OCI-LY1 (cell line): ENCODE results near the gene SYTL1.

Experiments
- H2AFZ ChIP-seq: fragments of 200-600 bp; sonication (generic), shearing (Covaris generic); 2 replicates; pipeline ENCODE4 v1.6.0; 2014; ENCODE audit warnings: antibody characterized with exemption, mild to moderate bottlenecking, low read length
- H3F3A ChIP-seq: fragments of 200-600 bp; sonication (generic), shearing (Covaris generic); 2 replicates; pipeline ENCODE4 v1.6.0; 2014; ENCODE audit warnings: mild to moderate bottlenecking, antibody characterized with exemption, low read length, moderate library complexity; ENCODE audit not compliant: insufficient read depth
- H3K27ac ChIP-seq: fragments of 200-600 bp; sonication (generic); 2 replicates; pipeline ENCODE4 v1.5.1; 2014; ENCODE audit warnings: low read length, mixed run types, mild to moderate bottlenecking, low read depth; ENCODE audit not compliant: poor library complexity, severe bottlenecking
- H3K27me3 ChIP-seq: fragments of 200-600 bp; sonication (generic); 2 replicates; pipeline ENCODE4 v1.6.0; 2014; ENCODE audit warnings: antibody characterized with exemption, mild to moderate bottlenecking, low read length, moderate library complexity; ENCODE audit not compliant: insufficient read depth
- H3K36me3 ChIP-seq: fragments of 200-600 bp; sonication (generic); 2 replicates; pipeline ENCODE4 v1.6.1; 2014; ENCODE audit warnings: mild to moderate bottlenecking, antibody characterized with exemption, low read length, moderate library complexity, mixed read lengths; ENCODE audit not compliant: insufficient read depth
- H3K4me1 ChIP-seq: fragments of 200-600 bp; sonication (generic); 2 replicates; pipeline ENCODE4 v1.5.1; 2014; ENCODE audit warnings: mild to moderate bottlenecking, low read length, moderate library complexity; ENCODE audit not compliant: insufficient read depth, severe bottlenecking
- H3K4me2 ChIP-seq: fragments of 200-600 bp; sonication (generic), shearing (Covaris generic); 2 replicates; pipeline ENCODE4 v1.6.1; 2014; ENCODE audit warnings: low read length
- H3K4me3 ChIP-seq: fragments of 200-600 bp; sonication (generic); 2 replicates; pipeline ENCODE4 v1.5.1; 2014; ENCODE audit warnings: low read length, low read depth, mild to moderate bottlenecking, mixed read lengths; ENCODE audit not compliant: poor library complexity, severe bottlenecking
- H3K79me2 ChIP-seq: fragments of 200-600 bp; shearing (Covaris generic); 2 replicates; pipeline ENCODE4 v1.6.1; 2016; ENCODE audit warnings: mixed run types, low read length, mixed read lengths; ENCODE audit not compliant: insufficient read depth
- H3K9ac ChIP-seq: fragments of 200-600 bp; sonication (generic), shearing (Covaris generic); 2 replicates; pipeline ENCODE4 v1.6.1; 2014; ENCODE audit warnings: mild to moderate bottlenecking, low read length, mixed read lengths
- H3K9me2 ChIP-seq: fragments of 200-600 bp; sonication (generic), shearing (Covaris generic); 2 replicates; pipeline ENCODE4 v1.6.1; 2014; ENCODE audit warnings: low read depth, mild to moderate bottlenecking, low read length, mixed read lengths
- H3K9me3 ChIP-seq: fragments of 200-600 bp; shearing (Covaris generic); 2 replicates; pipeline ENCODE4 v1.6.1; 2014; ENCODE audit warnings: low read length, mixed read lengths
- H4K20me1 ChIP-seq: fragments of 200-600 bp; sonication (generic), shearing (Covaris generic); 2 replicates; pipeline ENCODE4 v1.6.0; 2016; ENCODE audit warnings: mild to moderate bottlenecking, low read length; ENCODE audit not compliant: insufficient read depth
- EZH2 ChIP-seq: fragments of 200-600 bp; sonication (generic), shearing (Covaris generic); IDR thresholded peaks from 2 replicates; pipeline ENCODE4 v1.8.0; 2017; ENCODE audit warnings: borderline replicate concordance, mixed run types, mild to moderate bottlenecking, antibody characterized with exemption, low read length, moderate library complexity, mixed read lengths
- TF ChIP-seq, protein P1 (sequence below): fragments of 200-600 bp; sonication (generic), shearing (Covaris generic); IDR thresholded peaks from 2 replicates; pipeline ENCODE4 v1.5.1; 2017; ENCODE audit warnings: mild to moderate bottlenecking, antibody characterized with exemption, low read length, moderate library complexity, mixed read lengths

Gene SYTL1

DNA sequence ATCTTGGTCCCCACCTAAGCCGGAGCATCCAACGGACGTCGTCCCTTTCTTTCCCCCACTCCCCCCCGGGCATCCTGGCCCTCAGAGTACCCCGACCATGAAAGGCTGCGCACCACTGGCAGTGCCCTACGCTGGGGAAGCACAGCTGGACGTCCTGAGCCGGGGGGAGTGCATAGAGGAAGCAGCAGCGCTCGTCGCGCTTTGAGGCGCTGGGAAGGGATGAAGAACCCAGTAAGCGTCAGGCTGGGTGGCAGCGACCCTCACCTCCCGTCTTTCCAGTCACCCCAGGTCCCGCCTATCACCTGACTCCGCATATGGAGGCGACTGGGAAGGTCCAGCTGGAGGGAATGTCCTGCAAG is 19.2 kb downstream of the SYTL1 start:
- Histone ChIP-seq H3K4me1 (peaks cover 53% of the 10 kb centered on the region), H3K9me2 (no peaks in the 10 kb centered on the region), H3F3A (no peaks in the 10 kb centered on the region), H3K27ac (no peak overlapping the region), H3K27me3 (no peaks in the 10 kb centered on the region; the same call in 1 of the 2 replicates), H3K4me2 (peak overlapping the region; percentile 83), H3K9ac (peak overlapping the region; percentile 67; the same call in 1 of the 2 replicates), H4K20me1 (no peaks in the 10 kb centered on the region), H3K36me3 (no peaks in the 10 kb centered on the region), H3K79me2 (no peaks in the 10 kb centered on the region), H3K9me3 (no peaks in the 10 kb centered on the region), H2AFZ (no peak overlapping the region), H3K4me3 (peak overlapping the region; percentile 62)
- TF ChIP-seq EZH2 = no peak
- TF ChIP-seq, protein P1, sequence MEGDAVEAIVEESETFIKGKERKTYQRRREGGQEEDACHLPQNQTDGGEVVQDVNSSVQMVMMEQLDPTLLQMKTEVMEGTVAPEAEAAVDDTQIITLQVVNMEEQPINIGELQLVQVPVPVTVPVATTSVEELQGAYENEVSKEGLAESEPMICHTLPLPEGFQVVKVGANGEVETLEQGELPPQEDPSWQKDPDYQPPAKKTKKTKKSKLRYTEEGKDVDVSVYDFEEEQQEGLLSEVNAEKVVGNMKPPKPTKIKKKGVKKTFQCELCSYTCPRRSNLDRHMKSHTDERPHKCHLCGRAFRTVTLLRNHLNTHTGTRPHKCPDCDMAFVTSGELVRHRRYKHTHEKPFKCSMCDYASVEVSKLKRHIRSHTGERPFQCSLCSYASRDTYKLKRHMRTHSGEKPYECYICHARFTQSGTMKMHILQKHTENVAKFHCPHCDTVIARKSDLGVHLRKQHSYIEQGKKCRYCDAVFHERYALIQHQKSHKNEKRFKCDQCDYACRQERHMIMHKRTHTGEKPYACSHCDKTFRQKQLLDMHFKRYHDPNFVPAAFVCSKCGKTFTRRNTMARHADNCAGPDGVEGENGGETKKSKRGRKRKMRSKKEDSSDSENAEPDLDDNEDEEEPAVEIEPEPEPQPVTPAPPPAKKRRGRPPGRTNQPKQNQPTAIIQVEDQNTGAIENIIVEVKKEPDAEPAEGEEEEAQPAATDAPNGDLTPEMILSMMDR = no peak

DNA sequence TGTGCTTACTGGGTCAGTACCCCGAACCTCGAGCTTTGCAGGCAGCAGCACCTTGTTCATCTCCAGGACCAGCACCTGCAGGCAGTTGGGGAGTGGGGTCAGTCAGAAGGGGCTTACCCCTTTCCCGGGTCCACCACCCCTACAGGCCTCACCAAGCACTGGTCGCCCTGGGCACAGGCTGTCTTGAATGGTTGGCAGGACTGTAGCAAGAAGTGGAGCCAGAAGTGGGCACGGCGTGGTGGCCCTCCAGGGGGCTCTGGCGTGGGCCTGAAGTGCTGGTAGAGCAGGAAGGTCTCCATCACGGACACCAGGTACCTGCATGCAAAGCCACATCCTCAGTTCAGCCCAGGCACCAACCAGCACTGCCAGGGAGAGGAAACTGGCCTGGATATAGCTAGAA is 19.7 kb downstream of the SYTL1 start:
- H3K9ac ChIP-seq = no peak overlapping the region
- no peaks in the 10 kb centered on the region for H3K9me2 ChIP-seq
- H3K4me2 ChIP-seq = no peak overlapping the region
- TF ChIP-seq EZH2 = no peak
- TF ChIP-seq, protein P1 = no peak
- no peaks in the 10 kb centered on the region for H3K79me2 ChIP-seq
- H3K9me3 ChIP-seq = no peaks in the 10 kb centered on the region
- H3K4me3 ChIP-seq = no peak overlapping the region
- H3K36me3 ChIP-seq = no peaks in the 10 kb centered on the region
- H4K20me1 ChIP-seq = no peaks in the 10 kb centered on the region
- H3F3A ChIP-seq = no peaks in the 10 kb centered on the region
- H3K27ac ChIP-seq = no peak overlapping the region
- H3K4me1 ChIP-seq = peaks cover 49% of the 10 kb centered on the region
- H2AFZ ChIP-seq = no peak overlapping the region
- H3K27me3 ChIP-seq = no peaks in the 10 kb centered on the region; the same call in 1 of the 2 replicates

DNA sequence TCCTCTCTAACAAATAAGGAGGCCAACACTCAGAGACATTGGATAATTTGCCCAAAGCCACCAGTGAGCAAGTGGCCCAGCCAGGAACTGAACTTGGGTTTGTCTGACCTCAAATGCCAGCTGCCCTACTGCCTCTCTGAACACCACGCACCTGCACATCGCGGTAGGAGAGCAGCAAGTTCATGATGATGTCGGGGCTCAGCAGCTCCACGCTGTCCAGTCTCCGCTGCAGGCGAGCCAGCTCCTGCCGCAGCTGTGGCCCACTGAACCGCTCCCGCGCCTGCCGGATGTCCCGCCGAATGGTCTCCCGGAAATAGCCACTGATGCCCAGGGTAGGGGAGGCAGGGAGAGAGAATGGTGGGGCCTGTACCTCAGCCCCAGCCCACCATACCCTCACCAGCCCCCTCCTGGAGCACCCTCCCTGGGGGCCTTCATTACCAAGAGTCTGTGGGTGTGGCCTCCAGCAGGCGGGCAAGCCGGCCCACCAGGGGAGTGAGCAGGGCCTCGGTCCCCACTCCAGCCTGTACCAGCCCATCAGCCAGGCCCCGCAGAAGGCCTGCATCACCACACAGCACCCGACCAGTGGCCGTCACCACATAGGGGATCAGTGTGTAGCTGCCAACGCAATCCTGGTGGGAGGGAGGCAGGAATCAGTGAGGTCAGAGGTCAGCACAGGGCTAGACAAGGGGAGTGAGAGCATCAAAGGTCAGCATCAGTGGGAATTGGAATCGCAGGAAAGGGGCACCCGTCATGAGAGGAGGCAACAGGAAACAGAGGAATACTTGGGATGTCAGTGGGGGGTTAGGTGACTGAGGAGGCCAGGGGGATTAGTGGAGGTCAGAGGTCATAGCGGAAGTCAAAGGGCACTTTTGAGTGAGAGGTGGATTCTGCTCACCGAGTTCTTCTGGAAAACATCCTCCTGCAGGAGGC is 22.2 kb downstream of the SYTL1 start:
- Histone ChIP-seq H3F3A (no peaks in the 10 kb centered on the region), H2AFZ (no peak overlapping the region), H4K20me1 (no peaks in the 10 kb centered on the region), H3K36me3 (no peaks in the 10 kb centered on the region), H3K9ac (peak overlapping the region; percentile 49; the same call in 1 of the 2 replicates), H3K4me1 (peaks cover 39% of the 10 kb centered on the region), H3K9me3 (no peaks in the 10 kb centered on the region), H3K4me3 (peak overlapping the region; percentile 69), H3K27me3 (no peaks in the 10 kb centered on the region), H3K4me2 (peak overlapping the region; percentile 91; the same call in 1 of the 2 replicates), H3K9me2 (no peaks in the 10 kb centered on the region), H3K79me2 (no peaks in the 10 kb centered on the region), H3K27ac (peak overlapping the region; percentile 87)
- TF ChIP-seq EZH2 = no peak
- TF ChIP-seq, protein P1 = no peak
